ENCODE measurements around the gene INHBE.
"Not testable (repeated sequence)": the region's sequence is repeated elsewhere in the genome, so short reads cannot be mapped to it uniquely, and the experiment has no call there.

INHBE gene

DNA sequence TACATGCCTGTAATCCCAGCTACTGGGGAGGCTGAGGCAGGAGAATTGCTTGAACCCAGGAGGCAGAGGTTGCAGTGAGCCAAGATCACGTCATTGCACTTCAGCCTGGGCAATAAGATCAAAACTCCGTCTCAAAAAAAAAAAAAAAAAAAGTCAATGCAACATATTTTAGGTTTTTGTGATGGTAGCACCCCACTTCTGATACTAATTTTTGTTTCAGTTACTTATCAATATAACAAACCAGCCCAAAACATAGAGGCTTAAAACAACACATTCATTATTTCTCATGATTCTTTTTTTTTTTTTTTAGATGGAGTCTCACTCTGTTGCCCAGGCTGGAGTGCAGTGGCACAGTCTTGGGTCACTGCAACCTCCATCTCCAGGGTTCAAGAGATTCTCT lies 13.7 kb upstream of the INHBE start:
- not testable (repeated sequence) for DNase-seq (ENCODE audit: low spot score)

DNA sequence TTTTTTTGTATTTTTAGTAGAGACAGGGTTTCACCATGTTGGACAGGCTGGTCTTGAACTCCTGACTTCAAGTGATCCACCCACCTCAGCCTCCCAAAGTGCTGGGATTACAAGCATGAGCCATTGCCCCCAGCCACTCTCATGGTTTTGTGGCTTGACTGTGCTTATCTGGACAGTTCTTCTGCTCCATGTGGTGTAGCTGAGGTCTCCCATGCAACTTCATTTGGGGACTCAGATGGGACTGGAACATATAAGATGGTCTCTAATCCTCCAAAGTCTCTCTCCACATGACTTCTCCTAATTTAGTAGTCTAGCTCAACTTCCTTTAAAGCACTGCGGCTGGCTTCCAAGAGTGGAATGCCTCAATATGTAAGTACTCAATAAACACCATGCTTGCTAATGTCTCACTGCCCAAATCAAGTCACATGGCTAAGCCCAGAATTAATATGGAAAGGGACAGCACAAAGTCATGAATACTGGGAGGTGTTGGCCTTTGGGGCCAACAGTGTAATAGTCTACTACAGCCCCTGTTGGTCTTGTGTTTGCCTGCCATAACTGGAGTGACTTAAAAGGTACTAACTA lies 13.2 kb upstream of the INHBE start:
- no peak for DNase-seq (ENCODE audit: low spot score)

DNA sequence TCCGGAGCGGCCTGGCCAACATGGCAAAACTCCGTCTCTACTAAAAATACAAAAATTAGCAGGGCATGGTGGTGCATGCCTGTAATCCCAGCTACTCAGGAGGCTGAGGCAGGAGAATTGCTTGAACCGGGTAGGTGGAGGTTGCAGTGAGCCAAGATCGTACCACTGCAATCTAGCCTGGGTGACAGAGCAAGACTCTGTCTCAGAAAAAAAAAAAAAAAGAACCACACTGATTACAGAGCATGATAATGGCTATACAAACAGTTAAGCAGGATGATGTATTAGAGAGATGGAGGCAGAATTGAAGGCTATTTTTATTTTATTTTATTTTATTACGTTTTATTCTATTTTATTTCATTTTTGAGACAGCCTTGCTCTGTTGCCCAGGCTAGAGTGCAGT lies 10.8 kb upstream of the INHBE start:
- not testable (repeated sequence) for DNase-seq (ENCODE audit: low spot score)

DNA sequence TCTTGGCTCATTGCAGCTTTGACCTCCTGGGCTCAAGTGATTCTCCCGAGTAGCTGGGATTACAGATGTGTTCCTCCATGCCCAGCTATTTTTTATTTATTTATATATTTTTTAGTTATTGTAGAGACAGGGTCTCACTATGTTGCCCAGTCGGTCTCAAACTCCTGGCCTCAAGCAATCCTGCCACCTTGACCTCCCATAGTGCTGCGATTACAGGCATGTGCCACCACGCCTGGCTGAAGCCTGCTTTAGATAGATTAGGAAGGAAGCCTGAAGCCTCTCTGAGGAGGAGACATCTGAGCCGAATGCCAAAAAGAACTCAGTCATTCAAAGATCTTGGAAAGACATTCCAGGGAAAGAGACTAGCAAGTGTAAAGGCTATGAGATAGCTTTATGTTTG lies 10.4 kb upstream of the INHBE start:
- no peak for DNase-seq (ENCODE audit: low spot score)

DNA sequence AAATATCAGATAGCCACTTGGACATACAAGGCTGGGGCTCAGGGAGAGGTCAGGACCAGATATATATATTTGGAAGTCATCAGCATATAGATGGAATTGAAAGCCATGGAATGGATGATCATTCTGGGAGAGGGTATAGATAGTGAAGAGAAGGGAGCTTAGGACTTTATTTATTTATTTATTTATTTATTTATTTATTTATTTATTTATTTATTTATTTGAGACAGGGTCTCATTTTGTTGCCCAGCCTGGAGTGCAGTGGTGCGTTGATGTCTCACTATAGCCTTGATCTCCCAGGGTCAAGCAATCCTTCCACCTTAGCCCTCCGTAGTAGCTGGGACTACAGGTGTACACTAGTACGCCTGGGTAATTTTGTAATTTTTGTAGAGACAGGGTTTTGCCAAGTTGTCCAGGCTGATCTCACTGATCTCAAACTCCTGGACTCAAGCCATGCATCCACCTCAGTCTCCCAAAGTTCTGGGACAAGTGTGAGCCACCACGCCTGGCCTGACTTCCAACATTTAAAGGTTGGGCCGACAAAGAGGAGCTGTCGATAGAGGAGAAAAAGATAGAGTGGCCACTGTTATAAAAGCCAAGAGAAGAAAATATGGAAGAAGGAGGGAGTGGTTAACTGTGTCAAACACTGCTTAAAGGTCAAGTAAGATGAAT lies 8.7 kb upstream of the INHBE start:
- no peak for DNase-seq (ENCODE audit: low spot score)

DNA sequence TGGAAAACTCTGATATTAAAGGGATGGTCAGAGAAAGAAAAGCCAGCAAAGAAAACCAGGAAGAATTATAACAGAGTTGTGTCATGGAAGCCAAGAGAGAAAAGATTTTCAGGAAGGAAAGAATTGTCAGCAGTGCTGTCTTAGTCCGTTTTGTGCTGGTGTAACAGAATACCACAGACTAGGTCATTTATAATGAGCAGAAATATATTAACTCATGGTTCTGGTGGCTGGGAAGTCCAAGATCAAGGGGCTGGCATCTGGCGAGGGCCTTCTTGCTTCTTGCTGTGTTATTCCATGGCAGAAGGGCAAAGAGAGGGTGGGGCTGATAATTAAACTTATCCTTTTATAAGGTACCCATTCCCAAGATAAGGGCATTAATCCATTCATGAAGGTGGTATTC lies 6.4 kb upstream of the INHBE start:
- DNase-seq (ENCODE audit: low spot score): no peak

DNA sequence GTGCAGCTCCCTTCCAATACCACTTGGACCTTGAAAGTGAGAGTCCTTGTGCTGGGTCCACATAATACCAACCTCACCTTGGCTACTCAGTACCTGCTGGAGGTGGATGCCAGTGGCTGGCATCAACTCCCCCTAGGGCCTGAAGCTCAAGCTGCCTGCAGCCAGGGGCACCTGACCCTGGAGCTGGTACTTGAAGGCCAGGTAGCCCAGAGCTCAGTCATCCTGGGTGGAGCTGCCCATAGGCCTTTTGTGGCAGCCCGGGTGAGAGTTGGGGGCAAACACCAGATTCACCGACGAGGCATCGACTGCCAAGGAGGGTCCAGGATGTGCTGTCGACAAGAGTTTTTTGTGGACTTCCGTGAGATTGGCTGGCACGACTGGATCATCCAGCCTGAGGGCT lies 5.7 kb upstream of the INHBE start:
- no peak for DNase-seq (ENCODE audit: low spot score)

DNA sequence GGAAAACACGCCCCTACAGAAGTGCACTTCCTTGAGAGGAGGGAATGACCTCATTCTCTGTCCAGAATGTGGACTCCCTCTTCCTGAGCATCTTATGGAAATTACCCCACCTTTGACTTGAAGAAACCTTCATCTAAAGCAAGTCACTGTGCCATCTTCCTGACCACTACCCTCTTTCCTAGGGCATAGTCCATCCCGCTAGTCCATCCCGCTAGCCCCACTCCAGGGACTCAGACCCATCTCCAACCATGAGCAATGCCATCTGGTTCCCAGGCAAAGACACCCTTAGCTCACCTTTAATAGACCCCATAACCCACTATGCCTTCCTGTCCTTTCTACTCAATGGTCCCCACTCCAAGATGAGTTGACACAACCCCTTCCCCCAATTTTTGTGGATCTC lies 5.0 kb upstream of the INHBE start:
- no peak for DNase-seq (ENCODE audit: low spot score)

DNA sequence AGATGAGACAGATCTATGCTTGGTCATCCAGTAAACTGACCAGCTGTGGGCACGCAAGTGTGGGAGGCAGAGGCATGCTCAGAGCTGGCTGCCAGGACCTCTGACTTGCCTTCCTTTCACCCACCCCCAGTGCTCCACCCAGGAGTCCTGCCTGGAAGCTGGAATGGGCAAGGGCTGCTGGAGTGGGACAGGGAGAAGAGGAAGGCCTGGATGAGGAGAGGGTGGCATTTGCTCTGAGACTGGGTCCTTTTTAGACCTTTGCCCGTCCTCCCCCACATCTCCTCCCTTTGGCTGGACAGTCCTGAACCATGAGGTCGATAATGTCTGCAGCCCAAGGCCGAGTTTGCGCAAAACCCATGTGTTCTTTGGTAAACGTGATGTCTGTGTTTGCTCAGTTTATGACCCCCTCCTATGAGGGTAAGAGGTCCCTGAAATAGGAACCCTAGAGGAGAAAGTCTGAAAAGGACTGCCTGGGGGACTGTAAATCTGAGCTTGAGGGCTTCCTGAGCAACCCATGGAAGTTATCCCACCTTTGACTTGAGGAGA lies 3.8 kb upstream of the INHBE start:
- no peak for DNase-seq (ENCODE audit: low spot score)

DNA sequence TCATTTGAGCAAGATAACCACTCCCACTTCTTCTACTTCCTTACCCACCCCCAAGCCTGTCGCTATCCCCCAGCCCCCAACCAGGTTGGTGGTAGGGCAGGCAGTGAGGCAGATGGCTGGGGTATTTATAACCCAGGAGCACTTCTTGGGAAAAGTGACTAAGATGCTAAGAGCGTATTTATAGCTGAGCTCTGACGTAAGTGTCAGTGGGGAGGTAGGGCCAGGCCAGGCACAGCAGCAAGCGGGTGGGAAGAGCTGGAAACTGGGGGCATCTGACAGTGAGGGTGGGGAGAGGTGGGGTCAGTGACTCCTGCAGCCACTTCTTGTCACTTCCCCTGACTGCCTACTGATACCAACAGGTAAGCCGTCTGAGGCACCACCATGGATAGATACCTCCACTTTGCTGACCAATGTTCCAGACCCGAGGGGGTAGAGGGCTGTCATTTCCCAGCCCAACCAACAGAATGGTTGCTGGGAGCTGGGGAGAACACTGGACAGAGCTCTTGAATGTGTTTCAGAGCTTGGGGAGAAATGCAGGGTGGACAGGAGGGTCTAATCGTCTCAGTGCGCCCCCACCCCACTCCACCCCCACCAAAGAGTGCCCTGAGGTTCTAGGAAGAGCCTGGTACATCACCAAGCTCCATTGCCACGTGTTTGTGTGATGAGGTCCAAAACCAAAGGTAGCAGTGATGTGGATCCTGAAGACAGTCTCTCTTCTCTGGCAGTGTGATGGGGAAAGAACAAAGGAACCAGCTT lies 2.7 kb upstream of the INHBE start:
- no peak for DNase-seq (ENCODE audit: low spot score)

DNA sequence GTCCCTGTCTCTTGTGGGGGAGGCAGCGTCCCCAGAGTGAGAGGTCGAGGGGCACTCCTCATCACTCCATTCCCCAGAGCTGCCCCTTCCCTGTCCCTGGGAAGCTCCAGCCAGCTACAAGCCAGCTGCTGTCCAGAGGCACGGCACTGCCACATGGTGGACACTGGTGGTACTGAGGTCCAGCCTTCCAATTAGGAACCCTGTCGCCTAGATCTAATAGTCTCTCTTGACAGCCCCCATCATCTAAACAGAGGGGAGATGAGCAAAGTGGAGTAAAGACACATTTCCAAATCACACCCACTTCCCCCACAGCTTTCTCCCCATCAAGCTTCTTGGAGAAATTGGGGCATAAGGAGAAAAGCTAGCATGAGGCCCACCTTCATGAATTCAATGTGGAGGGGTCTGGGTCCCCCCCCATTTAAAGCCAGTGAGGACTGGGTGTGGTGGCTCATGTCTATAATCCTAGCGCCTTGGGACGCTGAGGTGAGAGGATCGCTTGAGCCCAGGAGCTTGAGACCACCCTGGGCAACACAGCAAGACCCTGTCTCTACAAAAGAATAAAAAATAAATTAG lies 2.1 kb upstream of the INHBE start:
- peak; percentile 50 for DNase-seq (ENCODE audit: low spot score)

DNA sequence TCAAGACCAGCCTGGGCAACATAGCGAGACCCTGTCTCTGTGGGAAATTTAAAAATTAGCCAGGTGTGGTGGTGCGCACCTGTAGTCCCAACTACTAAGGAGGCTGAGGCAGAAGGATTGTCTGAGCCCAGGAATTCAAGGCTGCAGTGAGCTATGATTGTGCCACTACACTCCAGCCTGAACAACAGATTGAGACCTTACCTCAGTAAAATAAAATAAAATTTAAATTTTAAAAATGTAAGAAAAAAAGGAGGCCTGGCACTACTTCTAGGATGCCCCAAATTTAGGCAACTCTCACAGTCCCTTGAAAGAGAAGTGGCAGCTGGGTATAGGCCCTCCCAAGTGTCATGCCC lies 918 bp upstream of the INHBE start:
- DNase-seq (ENCODE audit: low spot score): no peak

DNA sequence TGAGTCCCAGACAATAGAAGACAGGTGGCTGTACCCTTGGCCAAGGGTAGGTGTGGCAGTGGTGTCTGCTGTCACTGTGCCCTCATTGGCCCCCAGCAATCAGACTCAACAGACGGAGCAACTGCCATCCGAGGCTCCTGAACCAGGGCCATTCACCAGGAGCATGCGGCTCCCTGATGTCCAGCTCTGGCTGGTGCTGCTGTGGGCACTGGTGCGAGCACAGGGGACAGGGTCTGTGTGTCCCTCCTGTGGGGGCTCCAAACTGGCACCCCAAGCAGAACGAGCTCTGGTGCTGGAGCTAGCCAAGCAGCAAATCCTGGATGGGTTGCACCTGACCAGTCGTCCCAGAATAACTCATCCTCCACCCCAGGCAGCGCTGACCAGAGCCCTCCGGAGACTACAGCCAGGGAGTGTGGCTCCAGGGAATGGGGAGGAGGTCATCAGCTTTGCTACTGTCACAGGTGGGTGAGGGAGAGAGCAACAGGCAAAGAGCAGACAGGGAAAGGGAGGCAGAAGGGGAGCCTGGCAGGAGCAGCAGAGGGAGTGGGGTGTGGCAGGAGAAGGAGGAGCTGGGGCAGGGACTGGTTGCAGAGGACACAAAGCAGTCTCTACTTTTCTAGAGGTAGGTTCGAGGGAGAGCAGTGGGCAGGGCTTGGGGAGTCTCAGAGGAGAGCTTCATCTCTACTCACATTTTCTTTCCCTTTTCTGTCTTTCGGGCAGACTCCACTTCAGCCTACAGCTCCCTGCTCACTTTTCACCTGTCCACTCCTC lies 452 bp downstream of the INHBE start:
- DNase-seq (ENCODE audit: low spot score): no peak

DNA sequence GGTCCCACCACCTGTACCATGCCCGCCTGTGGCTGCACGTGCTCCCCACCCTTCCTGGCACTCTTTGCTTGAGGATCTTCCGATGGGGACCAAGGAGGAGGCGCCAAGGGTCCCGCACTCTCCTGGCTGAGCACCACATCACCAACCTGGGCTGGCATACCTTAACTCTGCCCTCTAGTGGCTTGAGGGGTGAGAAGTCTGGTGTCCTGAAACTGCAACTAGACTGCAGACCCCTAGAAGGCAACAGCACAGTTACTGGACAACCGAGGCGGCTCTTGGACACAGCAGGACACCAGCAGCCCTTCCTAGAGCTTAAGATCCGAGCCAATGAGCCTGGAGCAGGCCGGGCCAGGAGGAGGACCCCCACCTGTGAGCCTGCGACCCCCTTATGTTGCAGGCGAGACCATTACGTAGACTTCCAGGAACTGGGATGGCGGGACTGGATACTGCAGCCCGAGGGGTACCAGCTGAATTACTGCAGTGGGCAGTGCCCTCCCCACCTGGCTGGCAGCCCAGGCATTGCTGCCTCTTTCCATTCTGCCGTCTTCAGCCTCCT lies 1.1 kb downstream of the INHBE start:
- DNase-seq (ENCODE audit: low spot score): peak; percentile 71

DNA sequence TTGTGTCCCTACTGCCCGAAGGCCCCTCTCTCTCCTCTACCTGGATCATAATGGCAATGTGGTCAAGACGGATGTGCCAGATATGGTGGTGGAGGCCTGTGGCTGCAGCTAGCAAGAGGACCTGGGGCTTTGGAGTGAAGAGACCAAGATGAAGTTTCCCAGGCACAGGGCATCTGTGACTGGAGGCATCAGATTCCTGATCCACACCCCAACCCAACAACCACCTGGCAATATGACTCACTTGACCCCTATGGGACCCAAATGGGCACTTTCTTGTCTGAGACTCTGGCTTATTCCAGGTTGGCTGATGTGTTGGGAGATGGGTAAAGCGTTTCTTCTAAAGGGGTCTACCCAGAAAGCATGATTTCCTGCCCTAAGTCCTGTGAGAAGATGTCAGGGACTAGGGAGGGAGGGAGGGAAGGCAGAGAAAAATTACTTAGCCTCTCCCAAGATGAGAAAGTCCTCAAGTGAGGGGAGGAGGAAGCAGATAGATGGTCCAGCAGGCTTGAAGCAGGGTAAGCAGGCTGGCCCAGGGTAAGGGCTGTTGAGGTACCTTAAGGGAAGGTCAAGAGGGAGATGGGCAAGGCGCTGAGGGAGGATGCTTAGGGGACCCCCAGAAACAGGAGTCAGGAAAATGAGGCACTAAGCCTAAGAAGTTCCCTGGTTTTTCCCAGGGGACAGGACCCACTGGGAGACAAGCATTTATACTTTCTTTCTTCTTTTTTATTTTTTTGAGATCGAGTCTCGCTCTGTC lies 1.8 kb downstream of the INHBE start:
- no peak for DNase-seq (ENCODE audit: low spot score)

DNA sequence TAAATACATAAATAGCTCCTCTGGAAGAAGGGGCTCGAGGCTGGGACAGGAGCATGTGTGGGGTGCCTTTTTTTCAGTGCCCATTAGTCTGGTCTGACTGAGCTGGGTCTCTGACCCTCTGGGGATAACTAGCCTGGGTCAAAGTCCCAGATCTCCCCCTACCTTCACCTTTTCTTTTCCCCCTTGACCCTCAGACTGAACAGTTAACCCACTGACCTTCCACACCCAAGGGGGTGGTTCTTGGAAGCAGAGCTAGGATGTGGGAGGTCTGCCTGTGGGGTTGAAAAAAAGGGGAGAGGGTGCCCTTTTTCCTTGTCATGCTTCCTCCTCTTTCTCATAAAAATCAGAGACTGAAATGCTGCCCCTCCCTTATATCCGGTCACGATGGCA lies 3.6 kb downstream of the INHBE start:
- no peak for DNase-seq (ENCODE audit: low spot score)

DNA sequence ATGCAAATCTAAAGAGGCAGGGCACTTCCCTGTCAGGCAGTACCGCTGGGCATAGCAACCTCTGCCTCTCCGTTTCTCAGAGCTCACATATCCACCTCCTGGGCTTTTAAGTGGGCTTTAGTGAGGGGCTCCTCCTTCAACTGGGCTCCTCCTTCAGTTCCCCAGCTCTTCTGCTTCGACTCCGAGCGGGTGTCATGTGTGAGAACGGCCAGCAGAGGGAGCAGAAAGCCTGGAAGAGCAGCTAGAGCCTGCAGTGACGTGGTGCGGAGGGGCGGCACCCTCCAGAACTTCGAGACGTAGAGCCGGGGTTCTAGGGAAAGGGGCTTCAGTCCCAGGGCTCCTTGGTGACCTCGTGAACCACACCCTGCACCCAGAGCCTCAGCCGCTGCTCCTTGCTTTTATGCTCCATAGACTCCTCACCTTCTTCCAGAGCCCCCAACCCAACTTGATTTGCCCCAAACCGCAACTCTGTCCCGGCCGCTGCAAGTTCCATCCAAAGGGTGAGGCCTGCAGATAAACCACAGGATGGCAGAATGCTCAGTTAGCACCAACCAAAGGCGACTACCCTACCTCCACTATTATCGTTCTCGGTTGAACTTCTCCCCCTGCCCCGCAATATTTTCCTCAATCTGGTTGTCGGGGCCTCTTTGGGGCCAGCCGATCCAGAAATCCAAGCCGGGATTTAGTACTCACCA lies 4.1 kb downstream of the INHBE start:
- peak; percentile 96 for DNase-seq (ENCODE audit: low spot score)

DNA sequence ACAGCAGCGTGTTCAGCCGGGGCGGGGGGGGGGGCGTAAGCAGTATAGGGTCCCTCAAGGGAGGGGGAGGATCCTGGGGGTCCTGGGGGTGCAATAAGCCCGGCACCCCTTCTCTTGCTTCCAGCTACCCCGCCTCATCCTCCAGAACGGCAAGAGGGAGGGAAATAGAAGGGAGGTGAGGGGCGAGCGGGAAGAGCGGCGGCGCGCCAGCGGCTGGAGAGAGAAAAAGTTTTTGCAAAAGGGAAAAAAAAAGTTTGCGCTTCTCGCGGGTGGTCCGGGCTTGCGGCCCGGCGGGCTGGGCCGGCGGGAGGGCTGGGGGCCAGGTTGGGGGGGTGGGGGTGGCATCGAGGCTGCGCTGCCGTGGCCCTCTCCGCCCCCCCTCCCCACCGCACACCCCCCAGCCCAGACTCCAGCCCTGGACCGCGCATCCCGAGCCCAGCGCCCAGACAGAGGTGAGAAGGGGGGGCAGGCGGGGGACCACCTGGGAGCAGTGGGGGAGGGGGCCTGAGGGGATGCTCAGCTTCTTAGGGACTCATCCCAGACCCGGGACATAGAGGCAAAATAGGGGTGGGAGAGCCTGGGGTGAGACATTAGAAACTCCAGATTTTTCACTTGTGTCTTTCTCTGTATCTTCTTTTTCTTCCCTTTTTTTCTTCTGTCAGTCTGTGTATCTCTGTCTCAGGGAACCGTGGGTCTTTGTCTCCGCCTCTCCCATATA lies 4.8 kb downstream of the INHBE start, which contains the start of gene GLI1:
GLI1 (plus strand) TSS at position 36 of the 718 bp plus-strand sequence. CDS start 3,907 bp downstream, outside the sequence.
- no peak for DNase-seq (ENCODE audit: low spot score)

DNA sequence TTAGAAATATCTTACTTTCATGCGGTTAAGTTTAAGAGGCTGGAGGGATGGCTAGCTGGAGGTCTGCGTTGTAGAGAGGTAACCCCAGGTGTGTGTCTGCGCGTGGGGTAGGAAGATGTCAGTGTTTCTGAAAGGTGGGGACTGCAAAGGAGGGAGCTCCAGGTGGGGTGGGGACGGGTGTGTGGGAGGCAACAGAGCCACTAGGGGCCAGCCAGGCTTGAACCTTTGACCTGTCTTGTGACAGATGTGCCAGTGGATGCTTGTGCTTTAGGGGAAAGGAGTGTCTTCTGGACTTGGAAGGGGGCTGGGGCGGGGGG lies 5.3 kb downstream of the INHBE start:
- no peak for DNase-seq (ENCODE audit: low spot score)

DNA sequence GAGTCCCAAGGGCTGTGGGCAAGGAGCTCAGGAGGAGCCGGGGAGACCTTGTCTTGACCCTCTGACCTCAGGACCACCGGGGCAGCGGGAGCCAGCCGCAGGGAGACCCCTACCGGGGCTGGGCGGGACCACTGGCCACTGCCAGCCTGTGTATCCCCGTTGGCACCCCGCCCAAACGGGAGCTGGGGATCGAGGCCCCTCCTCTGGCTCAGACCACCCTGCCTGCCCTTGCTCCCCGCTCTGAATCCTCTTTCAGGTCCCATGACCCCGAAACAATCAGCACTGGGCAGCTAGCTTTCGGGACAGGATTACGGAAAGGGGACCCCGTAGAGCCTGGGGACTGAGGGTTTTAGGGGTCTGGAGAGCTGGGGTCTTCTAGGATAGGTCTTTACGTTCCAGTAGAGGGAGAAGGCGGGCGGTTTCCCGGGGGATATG lies 5.8 kb downstream of the INHBE start:
- DNase-seq (ENCODE audit: low spot score): no peak
